COLO668 (cell line): ENCODE results near the gene REPIN1.

ENCODE experiments used
- DNase-seq: peaks from one replicate; lab custom pipeline; 2025; ENCODE audit not compliant: unreplicated experiment; lab: John Stamatoyannopoulos, UW

REPIN1 gene

DNA sequence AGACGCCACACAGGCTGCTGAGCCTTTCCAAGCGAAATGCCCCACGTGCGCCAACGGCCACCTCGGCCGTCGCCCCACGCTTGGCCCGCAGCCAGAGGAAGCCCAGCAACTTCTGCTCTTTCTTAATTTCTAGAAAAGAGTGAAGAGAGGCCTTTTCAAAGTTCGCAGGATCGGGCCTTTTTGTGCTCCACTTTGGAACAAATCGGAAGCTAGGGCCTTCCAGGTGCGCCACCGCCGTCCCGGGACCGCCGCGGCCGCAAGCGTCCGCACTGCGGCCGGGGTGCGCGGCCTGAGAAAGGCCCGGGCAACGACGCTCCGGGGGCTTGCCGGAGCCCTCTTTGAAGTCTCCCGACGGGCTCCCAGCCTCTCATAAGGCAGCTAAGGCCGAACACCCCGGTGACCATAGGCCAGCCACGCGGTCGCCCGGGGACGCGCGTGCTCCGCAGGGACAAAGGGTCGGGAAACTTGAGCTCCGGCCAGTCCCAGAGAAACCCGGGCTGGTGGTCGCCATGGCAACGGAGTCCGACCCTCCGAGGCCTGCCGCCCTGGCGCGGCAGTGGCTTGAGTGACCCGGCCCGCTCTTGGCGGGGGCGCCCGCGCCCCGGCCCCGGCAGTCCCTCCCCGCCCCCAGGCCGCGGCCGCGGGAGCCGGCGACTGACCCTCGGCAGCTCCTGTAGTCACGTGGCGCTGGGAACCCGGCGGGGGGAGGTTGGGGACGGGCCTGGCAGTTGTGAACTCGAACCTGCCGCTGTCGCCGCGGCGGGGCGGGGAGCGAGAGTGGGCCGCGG is at the start of gene REPIN1:
Gene REPIN1, plus strand, starts transcription at position 727 of the 788 bp plus-strand sequence. CDS start 890 bp downstream, outside the sequence.
- peak; percentile 95 for DNase-seq

DNA sequence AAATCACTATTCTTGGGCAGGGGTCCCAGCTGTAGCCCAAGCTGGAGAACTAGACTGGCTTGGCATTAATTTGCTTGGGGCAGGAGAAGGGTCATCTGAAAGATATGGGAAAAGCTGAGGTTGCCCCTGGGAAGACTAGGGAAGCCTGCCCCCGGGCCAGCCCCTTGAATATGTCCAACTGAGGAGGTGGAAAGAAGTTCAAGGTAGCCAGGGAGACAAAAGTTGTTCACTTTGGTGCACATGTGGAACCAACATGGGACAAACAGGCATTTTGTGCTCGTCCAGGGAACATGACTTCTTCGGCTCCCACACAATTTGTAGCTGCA is 46.9 kb upstream of the REPIN1 start:
- DNase-seq = no peak

DNA sequence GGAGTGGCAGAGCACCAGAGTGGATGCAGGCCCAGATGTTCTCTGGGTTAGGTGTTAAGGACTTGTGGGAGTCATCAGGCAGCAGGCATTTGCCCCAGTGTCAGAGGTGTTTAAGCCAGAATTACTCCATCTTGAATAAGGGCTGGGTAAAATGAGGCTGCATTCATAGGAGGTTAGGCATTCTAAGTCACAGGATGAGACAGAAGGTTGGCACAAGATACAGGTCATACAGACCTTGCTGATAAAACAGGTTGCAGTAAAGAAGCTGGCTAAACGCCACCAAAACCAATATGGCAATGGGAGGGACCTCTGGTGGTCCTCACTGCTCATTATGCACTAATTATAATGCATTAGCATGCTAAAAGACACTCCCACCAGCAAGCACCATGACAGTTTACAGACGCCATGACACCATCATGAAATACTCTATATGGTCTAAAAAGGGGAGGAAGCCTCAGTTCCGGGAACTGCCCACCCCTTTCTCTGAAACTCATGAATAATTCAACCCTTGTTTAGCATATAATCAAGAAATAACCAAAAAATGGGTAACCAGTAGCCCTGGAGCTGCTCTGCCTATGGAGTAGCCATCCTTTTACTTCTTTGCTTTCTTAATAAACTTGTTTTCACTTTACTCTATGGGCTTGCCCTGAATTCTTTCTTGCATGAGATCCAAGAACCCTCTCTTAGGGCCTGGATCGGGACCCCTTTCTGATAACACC is 46.3 kb upstream of the REPIN1 start:
- peak; percentile 27 for DNase-seq

DNA sequence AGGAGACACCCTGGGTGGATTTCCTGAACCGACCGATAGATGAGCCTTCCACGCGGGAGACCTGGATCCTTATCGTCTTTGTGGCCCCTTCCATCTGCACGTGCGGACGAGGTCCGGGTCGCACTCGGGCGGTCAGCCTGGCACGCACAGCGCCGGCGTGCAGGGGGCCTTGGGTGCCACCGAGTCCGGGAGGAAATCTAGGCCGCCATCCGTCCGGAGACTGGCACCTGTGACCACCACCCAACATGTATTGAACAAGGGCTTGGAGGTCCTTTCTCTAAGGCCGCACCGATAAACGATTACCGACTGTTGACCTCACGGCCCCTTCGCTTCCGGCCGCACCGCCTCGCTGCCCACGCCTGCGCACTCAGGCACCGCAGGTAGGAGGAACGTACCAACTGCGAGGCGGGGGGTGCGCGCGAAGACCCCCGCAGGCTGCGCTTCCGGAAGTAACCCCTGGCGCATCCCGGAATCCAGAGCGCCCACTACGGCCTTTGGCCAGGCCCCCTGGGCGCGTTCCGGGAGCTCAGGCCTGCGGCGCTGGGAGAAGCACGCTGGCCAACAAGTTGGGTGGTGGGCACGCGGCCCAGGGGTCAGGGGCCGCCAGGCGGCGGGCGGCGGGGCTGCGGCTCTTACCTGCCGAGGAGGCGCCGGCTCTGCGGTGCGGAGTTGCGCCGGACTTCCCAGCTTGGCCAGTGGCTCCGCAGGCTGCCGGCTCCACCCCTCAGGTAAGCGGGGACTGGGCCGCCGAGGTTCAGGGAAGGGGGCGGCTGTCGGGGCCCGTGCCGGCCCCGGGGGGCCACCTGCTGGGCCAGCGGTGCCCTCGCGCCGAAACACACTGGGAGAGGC is 45.6 kb upstream of the REPIN1 start, which contains the start of the genes ACTR3C and LRRC61:
Gene ACTR3C, minus strand, starts transcription at position 713 of the 849 bp plus-strand sequence. CDS start 28,249 bp downstream, outside the sequence.
Gene LRRC61, plus strand, starts transcription at position 523 of the 849 bp plus-strand sequence. CDS start 13,507 bp downstream, outside the sequence.
- DNase-seq = peak; percentile 85

DNA sequence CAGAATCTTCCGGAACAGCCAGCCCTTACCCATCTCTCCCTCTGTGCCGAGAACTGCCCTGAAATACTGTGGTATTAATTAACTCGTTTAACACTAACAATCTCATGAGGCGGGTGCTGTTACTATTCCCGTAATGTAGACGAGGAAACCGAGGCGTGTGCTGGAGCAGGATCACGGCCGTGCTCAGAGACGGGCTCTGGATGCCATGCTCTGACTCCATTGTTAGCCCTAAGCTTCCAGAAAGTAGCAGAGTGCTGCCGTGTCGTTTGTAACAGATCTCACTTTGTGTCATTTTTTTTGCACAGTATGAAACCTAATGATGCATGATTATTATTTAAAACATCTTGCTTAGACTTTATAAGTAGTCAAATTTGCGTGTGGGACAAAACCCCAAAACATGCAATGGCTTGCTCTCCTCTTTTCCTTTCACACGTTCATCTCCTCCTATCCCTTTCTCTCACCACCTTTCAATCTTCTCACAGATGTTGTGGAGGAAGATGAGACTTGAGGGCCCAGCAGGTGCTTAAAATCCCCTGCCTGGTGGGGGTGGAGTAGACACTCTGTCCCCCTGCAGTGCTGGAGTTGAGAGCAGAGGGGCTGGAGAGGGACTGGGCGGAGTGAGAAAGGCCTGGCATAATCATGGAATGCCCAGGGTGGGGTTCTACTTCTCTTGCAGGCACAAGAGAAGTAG is 44.8 kb upstream of the REPIN1 start:
- peak; percentile 34 for DNase-seq

DNA sequence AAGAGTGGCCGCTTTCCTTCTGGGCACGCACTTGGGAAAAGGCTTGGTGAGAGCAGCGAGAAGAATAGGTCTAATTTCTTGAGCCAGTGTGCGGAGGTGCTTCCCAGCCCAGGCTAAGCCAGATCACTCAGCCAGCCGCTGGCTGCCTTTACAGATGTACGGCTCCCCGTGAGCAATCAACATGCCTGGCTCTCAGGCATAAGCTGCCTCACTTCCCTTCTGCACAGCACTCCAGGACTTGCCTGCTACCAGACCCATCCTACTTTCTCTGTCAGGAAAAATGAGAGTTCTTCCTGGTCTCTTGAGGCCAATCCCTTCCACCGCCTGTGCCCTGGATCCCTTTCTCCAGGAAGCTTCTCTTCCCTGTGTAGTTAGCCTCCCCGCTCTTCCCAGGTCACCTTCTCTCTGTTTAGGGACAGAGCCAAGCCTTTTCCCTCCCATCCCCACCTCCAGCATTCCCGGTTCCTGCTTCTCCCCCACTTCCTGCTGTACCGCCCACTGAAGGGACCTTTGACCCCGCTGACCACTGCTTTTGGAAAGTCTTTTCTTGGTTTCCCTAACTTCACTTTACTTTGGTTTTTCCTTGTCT is 44.2 kb upstream of the REPIN1 start:
- peak; percentile 34 for DNase-seq

DNA sequence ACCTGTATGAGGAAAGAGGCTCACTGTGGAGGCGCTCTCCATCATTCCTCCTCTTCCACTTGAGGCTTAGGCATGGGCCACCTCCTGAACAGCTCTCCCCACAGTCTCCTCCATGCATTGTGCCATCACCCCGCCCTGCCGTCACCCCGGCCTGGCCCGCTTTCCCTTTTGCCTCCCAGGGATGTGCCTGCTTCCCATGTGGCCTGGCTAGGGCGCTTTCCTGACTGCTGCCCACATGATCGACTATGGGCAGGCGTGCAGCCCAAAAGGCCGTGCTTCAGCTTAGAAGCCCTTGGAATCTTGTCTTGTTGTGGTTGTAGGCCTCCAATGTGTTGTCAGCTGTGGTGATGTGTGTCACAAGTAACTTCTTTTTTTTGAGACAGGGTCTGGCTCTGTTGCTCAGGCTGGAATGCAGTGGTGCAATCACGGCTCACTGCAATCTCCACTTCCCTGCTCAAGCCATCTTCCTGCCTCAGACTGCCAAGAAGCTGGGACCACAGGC is 43.5 kb upstream of the REPIN1 start:
- DNase-seq = no peak

DNA sequence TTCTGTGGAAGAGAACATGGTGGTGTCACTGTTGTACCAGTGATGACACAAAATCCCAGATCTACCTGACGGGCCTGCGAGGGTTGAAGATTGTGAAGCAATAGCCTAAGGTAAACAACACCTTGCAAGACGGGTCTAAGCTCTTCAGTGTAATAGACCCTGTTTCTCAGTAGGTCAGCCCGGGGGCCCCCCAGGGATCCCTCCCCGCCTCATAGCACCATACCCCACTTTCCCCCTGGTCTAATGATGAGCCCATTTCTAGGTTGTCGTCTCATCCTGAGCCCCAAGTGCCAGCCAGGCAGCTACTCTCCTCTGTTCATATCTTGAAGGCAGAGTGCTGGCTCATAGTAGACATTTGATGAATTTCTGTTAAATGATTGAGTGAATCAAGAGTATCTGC is 42.7 kb upstream of the REPIN1 start:
- no peak for DNase-seq

DNA sequence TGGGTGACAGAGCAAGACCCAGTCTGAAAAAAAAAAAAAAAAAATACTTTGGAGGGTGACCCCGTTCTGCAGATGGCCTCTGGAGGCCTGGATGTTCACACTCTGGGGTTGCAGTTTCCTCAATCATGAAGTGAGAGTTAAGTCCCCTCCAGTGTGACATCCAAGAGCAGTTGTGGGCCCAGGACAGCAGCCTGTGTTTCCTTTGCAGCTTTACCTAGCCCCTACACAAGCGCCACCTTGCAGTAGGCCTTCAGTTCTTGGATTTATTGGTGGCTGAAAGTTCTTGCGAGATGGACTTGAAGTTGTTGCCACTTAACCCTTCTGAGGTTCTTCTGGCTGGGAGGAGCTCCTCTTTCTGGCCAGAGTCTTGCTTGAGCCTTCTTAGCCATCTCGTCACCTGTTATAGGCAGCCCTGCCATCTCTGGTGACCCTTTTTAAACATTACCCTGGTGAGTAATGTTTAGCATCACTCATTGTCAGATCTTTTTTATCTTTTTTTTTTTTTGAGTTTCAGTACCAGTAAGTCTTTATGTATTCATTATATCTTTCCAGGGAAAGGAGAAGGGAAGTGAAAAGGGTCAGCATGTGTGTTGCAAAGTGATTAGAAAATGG is 41.9 kb upstream of the REPIN1 start:
- no peak for DNase-seq

DNA sequence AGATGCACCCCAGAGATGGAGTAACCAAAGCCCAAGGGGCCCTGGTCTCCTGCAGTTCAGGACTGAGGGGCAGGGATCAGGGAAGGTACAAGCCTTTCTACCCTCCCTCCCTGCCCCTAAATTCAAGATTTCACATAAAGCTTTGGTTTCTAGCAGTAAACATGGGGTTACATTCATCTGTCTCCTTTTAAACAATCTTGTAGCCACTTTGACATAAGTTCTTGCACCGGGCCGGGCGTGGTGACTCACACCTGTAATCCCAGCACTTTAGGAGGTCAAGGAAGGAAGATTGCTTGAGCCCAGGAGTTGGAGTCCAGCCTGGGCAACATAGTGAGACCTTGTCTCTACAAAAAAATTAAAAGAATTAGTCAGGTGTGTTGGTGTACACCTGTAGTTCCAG is 41.3 kb upstream of the REPIN1 start:
- DNase-seq = no peak

DNA sequence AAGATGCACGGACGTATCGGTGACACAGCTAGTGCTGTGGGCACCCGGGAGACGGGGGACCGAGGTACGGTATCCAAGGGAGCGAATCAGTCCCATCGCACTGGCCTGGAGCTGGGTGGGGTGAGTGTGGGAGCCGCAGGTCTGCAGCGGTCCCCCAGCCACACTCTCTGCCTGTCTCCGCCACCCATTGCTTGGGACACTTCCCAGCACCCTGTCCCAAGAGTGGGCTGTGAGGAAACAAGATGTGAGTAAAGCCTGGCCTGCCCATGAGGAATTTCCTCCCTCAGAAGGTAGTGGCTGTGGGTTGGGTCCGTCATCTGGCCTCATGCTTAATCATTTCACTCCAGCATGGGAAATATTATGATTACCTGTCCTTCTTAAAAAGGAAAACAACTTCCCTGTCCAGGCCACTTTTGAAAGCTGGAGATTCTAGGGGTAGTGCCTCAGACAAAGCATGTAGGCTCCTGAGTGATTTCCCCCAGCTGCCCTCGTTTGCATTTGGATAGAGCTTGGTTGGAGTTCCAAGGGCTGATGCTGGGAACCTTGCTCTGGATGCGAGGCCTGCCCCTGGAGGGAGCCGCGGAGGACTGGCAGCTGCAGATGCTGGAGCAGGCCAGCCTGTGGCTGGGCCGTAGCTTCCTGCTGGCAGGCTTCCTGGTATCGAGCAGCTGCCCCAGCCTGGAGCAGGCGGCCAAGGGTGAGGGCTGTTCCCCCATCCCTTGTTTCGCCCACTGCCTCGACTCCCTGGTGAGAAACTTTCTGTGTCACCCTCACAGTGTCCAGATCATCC is 39.1 kb upstream of the REPIN1 start:
- no peak for DNase-seq

DNA sequence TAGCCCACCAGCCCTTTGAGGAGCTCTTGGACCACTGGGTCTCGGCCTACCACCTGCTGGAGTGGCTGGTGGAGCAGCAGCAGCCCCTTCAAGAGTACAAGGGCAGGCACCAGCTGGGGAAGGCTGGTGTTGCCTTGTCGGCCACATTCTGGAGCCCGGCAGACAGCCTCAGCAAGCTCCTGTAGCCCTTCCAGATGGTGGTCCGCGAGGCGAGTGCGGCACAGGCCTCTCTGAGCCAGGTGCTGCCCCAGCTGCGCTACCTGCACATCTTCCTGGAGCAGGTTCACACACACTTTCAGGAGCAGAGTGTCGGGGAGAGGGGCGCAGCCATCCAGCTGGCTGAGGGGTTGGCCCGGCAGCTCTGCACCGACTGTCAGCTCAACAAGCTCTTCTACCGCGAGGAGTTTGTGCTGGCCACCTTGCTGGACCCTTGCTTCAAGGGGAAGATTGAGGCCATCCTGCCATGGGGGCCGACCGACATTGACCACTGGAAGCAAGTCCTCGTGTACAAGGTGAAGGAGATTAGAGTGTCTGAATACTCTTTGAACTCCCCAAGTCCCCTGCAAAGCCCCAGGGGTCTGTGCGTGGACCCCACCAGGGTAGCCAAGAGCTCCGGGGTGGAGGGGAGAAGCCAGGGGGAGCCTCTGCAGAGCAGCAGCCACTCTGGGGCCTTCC is 38.3 kb upstream of the REPIN1 start:
- no peak for DNase-seq

DNA sequence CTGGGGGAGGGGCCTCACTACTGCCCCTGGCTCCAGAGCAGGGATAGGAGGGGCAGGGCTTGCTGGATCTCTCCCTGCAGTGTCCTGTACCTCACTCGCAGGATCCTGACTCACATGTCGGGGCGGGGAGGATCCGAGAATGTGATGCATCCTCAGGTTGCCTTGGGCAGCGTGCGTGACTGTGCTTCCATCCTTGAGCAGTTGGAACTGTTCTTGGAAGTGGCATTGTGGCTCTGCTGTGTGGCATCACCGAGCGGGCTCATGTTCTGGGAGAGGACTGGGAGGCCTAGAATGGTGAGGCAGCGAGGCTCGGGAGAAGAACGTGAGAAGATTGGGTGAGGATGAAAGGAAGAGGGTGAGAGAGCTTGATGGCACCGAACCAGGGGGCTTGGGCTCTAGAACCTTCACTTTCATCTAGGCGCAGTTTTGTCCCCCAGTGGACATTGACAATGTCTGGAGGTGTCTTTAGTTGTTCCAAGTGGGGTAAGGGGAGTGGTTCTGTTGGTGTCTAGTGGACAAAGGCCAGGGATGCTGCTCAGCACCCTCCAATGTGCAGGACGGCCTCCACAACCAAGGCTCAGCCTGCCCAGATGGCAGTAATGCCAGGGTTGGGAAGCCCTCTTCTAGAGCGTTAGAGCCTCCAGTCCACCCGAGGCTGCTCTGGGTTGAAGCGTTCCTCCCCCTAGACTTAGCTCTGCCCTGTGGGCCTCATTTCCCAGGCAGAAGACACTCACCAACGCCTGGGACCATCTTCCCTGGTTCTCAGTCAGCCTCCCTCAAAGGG is 35.6 kb upstream of the REPIN1 start:
- DNase-seq = no peak

DNA sequence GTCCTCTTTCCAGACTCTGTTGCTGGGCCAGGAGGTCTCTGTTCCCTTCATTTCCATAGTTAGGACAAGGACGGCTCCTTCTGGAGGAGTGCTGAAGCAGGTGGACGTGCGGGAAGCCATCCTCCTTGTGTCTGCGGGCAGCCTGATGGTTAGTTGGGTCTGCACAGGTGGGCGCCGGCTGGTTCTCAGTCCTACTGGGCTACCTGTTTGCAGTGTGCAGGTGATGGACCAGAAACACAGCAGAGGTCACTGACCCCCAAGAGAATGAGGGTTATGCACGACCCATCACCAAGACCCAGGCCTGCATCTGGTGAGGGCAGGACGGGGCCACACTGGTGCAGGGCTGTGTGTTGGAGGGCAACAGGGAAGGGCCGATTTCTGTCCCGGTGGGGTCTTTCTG is 35.0 kb upstream of the REPIN1 start:
- DNase-seq = no peak

DNA sequence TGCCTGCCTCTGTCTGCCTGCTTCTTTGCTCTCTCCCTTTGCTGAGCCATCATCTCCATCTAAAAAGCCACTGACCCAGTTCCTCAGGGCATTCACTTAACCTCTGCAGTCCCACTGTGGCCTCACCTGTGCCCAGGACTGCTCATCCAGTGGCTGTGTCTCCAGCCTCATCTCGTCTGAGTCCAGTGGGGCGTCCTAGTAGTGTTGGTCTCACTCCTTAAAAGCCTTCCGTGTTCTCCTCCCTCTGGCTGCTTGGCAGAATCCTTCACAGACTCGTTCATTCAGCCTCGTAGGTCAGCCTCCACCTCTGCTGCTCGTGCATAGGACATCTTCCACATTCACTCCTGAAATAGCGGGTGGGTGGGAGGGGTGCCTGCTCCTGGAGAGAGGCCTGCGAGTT is 34.5 kb upstream of the REPIN1 start:
- no peak for DNase-seq

DNA sequence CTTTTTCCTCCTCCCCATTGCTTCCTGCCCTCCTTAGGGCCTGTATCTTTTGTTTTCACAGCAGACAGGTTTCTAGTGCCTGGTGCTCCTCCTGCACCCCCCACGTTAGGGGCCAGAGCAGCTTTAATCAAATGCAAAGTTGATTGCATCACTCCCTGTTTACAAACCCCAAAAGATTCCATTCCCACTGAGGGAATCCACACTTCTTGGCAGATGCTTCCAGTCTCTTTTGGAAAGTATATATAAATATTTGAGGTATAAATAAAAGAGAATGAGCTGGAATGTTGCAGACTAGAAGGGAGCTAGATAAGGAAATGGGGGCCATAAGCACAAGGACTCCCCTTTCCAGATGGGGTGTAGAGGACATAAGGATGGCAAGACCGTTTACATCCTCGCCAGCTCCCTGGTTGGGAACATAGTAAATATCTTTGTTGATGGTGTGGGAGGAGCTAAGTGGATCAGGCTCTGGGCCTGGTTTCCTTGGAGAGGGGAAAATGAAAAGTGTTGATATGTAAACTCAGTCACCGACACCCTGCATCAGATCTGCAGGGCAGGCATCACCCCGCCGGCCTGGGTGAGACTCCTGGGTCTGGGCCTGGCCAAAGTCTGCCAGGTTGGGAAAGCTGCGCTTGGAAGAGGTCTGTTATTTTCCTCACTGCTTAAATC is 33.4 kb upstream of the REPIN1 start:
- DNase-seq = no peak

DNA sequence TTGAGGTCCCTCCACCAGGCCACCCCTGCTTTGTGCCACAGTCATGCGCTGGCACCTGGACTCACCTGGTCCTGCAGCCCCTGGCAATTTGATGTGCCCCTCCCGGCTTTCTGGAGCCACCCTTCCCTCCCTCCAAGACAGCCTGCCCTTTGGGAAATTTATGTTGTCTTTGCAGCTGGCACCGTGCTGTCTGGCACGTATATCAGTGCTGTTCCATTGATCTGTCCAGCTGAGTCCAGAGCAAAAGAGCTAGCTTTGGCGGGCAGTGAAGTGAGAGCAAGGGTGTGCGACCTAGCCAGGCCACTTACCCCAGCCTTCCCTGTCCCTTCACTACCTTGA is 32.9 kb upstream of the REPIN1 start:
- no peak for DNase-seq
